Fibroblast of skin of scalp (primary cell): Measurements from ENCODE around the gene CD53.

Experiments
- DNase-seq: peaks from one replicate; pipeline ENCODE4 v3.0.0-alpha.2; 2013

Gene CD53

DNA sequence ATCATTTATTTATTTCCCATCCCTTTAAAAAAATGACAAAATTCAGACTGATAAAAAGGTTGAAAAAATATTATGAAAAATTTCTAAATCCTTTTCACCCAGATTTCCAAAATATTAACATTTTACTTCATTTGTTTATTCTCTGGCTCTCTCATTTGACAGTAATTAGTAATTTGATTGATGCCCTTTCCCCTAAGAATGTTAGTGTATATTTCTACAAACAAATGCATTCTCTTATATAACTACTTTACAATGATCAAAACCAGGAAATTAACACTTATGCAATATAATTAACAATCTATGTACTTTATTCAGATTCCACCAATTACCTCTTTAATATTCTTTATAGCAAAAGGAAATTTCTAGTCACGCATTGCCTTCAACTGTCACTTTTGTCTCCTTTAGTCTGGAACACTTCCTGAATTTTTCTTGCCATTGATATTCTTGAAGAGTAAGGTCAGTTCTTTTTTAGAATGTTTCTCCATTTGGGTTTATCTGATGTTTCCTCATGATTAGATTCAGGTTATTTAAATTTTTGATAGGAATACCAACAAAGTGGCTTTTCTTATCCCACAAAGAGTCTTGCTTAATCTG lies 3.9 kb downstream of the CD53 start:
- no peak for DNase-seq

GRCh38 chr1:110877364-110877763 lies 4.4 kb downstream of the CD53 start:
- DNase-seq: no peak

DNA sequence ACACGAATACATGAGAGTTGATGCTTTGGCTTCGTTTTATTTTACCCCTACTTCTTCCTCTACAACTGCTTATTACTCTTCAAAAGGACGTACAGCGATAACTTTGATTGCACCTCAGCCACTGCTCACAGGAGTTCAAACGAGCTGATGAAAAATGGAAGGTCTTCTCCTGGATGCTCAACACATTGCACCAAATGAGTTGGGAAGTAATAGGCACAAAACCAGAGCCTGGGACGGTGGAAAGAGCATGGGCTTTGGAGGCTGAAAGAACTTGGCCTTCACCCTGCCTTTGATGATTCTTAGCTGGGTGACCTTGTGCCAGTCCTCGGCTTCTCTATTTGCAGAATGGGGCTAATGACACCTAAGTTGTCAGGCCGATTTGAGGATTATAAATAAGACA lies 4.8 kb downstream of the CD53 start:
- DNase-seq: no peak

DNA sequence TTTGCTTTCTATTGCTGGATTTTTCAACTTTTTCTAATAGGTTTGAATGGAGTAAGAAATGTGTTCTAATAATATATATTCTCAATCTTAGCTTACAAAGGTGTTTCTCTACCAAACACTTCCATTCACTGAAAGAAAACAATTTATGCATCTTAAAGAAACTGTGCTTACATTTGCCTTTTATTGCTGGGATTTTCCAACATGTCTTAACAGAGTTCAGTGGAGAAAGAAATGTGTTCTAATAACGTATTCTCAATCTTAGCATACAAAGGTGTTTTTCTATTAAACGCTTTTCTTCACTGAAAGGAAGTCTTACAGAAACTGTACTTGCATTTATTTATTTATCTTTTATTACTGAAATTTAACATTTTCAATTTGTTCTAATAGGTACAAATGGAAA lies 5.6 kb downstream of the CD53 start:
- no peak for DNase-seq

DNA sequence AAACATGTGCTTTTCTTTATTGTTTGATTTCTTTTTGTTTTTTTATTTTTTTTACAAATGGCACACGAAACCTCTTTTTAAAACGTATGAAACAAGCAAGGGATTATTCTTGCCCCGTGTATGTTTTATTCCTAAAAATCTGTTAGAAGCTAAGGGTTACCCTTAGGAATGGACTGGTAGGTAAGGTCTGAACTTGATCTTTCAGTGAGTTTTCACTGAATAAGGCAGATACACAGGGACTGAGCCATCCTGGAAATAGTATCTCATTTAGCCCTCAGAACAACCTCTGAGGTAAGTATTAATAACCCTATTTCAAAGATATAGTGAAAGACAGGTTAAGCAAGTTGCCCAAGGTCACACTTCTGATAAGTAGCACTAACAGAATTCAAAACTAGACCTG lies 6.0 kb downstream of the CD53 start:
- no peak for DNase-seq

DNA sequence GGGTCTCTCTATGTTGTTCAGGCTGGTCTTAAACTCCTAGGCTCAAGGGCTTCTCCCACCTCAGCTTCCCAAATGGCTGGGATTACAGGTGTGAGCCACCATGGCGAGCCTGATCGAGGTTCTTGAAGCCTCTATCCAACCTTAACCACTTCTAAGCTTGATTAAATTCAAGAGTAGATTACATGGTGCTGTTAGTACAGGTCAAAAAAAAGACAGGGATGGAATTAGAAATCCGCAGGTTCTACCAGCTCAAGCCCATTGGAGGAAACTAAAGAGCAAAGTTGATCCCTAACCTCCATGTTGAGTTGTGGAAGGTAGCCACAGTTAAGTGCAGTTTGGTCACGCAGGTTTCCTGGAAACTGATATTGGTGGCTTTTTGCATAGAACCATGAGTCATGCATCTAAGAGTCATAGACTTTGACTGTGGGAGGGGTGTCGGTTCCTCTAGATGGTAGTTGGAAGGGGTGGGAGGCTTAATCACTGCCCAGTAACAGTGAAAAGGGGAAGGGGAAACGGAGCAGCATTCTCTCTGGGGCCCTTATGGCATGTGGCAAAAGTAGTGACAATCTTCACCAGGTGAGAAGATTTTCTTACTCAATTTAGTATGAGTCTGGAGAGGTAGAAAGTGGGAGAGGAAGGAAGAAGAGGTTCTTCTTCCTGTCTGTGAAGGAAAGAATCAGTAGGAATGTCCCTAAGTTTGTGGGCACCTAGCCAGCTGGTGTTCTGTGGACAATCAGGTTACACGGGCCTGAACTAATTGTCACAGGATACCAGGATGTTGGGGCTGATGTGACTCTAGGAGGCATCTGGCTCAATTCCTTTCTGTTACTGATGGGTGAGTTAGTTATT lies 7.0 kb downstream of the CD53 start:
- DNase-seq: no peak

GRCh38 chr1:110880708-110881374 lies 7.9 kb downstream of the CD53 start:
- no peak for DNase-seq

DNA sequence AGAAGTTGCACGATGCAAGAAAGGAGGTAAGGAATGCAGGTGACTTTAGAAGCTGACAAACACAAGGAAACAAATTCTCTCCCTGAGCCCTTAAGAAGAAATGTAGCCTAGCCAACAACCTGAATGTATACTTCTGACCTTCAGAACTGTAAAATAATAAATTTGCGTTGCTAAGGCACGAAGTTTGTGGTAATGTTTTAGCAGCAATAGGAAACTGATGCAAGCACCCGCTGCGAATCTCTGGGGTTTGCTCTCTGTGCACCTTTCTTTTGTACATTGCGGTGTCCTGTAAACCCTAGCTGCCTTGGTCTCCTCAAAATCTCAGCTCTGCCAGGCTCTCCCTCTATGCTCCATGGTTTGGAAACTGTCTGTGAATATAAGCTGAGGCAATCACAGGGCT lies 15.1 kb downstream of the CD53 start:
- no peak for DNase-seq

- no peak for DNase-seq
Observed at GRCh38 chr1:110888641-110889040, 15.7 kb downstream of the CD53 start.

DNA sequence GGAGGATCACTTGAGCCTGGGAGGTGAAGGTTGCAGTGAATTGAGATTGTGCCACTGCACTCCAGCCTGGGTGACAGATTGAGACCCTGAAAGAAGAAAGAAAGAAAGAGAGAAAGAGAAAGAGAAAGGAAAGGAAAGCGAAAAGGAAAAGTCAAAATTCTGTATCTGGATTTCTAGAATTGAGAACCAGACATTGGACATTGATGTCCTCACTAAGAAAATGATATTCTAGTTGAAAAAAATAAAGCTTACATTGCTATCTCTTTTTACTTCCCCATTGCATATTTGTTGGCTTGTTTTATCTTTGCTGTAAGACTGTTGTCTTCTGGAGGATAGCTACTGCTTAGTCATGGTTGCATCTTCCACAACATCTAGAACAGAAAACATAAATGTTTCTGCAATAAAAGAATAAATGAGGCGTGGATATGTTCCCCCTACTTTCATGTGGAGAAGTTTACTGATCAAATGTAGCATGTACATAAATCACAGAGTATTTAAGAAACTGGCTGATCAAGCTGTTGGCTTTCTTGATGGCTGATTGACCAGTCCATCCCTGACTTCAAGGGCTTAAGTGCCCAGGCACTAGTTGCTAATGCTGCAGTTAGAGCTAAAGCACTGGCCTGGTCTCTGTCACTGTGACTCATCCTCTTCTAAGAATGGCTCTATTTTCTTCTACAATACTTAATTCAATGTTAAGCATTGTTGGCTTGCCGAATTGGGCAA lies 17.7 kb downstream of the CD53 start:
- no peak for DNase-seq

GRCh38 chr1:110893908-110894490 lies 21.1 kb downstream of the CD53 start:
- no peak for DNase-seq

GRCh38 chr1:110896090-110896489 lies 23.1 kb downstream of the CD53 start:
- DNase-seq: no peak

- DNase-seq: no peak
Observed at GRCh38 chr1:110897681-110898080, 24.7 kb downstream of the CD53 start.

DNA sequence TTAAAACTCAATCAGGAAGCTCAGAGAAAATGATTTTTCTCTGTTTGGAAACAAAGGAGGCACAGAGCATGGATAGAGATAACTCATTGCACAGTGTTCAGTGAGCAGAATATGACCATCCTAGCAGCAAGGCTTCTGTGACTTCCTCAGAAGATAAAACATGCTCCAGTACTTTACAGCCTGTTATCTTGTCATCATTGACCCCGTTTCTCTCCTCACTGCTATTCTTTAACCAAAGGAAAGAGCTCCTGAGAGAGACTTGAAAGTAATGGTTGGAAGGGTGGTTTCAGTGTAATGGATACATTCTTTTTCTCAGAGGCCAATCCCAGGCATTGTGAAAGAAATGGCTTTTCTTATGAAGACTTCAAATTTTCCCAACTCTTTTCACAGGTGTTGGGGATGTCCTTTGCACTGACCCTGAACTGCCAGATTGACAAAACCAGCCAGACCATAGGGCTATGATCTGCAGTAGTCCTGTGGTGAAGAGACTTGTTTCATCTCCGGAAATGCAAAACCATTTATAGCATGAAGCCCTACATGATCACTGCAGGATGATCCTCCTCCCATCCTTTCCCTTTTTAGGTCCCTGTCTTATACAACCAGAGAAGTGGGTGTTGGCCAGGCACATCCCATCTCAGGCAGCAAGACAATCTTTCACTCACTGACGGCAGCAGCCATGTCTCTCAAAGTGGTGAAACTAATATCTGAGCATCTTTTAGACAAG lies 25.9 kb downstream of the CD53 start:
- DNase-seq: no peak

DNA sequence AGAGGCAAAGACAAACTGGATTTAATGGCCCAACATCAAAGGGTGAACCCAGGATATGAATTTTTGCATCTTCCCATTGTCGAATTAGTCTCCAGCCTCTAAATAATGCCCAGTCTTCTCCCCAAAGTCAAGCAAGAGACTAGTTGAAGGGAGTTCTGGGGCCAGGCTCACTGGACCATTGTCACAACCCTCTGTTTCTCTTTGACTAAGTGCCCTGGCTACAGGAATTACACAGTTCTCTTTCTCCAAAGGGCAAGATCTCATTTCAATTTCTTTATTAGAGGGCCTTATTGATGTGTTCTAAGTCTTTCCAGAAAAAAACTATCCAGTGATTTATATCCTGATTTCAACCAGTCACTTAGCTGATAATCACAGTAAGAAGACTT lies 26.5 kb downstream of the CD53 start:
- no peak for DNase-seq

DNA sequence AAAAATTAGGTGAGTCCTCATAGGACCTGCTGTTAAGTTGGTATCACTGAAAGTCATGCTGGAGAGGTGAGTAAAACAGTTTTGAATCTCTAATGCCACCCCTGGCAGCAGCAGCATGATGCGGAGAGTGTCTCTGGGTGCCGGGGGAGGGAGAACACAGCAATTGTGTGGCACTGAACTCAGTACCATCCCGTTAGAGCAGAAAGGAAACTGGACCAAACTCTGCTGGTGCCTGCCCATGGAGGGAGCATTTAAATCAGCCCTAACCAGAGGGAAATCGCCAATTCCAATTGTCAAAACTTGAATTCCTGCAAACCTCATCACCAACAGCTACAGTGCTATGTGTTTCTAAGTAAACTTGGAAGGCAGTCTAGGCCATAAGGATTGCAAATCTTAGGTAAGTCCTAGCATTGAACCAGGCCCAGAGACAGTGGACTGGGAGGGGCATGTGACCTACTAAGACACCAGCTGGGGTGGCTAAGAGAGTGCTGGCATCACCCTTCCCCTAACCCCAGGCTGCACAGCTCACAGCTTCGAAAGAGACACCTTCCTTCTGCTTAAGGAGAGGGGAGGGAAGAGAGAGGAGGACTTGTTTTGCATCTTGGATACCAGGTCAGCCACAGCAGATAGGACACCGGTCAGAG lies 30.0 kb downstream of the CD53 start:
- no peak for DNase-seq

- DNase-seq: no peak
Observed at GRCh38 chr1:110903853-110904500, 31.0 kb downstream of the CD53 start.

- no peak for DNase-seq
Observed at GRCh38 chr1:110912784-110913183, 39.8 kb downstream of the CD53 start.

- DNase-seq: no peak
Observed at GRCh38 chr1:110914676-110915075, 41.7 kb downstream of the CD53 start.

GRCh38 chr1:110915804-110916203 lies 42.9 kb downstream of the CD53 start:
- no peak for DNase-seq

- no peak for DNase-seq
Observed at GRCh38 chr1:110916274-110916668, 43.3 kb downstream of the CD53 start.
